Measurements from ENCODE around the gene RAD51B.

- TF ChIP-seq CTCF (IDR thresholded peaks at IDR 0.05) (no peak), EP300 (IDR thresholded peaks at IDR 0.05) (no peak), POLR2A (IDR thresholded peaks at IDR 0.05) (no peak), POLR2AphosphoS5 (IDR thresholded peaks at IDR 0.05) (no peak)
Measured at GRCh38 chr14:68509188-68509983, 689.8 kb downstream of the RAD51B start.
